Astrocyte of the cerebellum (primary cell): Measurements from ENCODE around the gene DNAJC21.

Experiments
- DNase-seq: peaks from one replicate; pipeline ENCODE4 v3.0.0-alpha.2; 2011; ENCODE audit warnings: low read depth
- H3K4me3 ChIP-seq: 2 replicates; pipeline ENCODE4 v1.5.1; 2011; ENCODE audit warnings: mild to moderate bottlenecking, low read depth, low read length, moderate library complexity
- in situ Hi-C: cut with HindIII; loops from 2 replicates; pipeline ENCODE4 v1.10.0; 2017; ENCODE audit warnings: low sequenced_read_pairs
- TF ChIP-seq, protein P1 (sequence below): IDR thresholded peaks from 2 replicates; pipeline ENCODE4 v1.5.1; 2012; ENCODE audit warnings: low read length, low read depth, moderate library complexity, mild to moderate bottlenecking; ENCODE audit errors: missing control alignments

The DNAJC21 gene

DNA sequence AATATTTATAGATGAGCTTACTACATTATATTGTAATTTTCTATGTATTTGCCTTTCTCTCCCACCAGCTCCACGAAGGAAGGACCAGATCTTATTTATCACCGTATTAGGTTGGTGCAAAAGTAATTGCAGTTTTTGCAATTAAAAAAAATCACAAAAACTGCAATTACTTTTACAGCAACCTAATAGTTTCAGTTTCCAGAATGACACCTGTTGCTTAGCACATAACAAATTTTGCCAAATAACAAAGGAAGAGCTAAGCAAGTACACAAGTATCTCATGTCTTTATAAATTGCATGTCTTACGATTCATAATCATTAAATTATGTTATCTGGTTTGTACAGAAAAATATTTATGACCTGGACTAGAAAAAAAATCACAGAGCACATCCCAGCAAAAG is 72.5 kb downstream of the DNAJC21 start:
- H3K4me3 ChIP-seq = no peak overlapping the region
- no peak for DNase-seq
- TF ChIP-seq, protein P1, sequence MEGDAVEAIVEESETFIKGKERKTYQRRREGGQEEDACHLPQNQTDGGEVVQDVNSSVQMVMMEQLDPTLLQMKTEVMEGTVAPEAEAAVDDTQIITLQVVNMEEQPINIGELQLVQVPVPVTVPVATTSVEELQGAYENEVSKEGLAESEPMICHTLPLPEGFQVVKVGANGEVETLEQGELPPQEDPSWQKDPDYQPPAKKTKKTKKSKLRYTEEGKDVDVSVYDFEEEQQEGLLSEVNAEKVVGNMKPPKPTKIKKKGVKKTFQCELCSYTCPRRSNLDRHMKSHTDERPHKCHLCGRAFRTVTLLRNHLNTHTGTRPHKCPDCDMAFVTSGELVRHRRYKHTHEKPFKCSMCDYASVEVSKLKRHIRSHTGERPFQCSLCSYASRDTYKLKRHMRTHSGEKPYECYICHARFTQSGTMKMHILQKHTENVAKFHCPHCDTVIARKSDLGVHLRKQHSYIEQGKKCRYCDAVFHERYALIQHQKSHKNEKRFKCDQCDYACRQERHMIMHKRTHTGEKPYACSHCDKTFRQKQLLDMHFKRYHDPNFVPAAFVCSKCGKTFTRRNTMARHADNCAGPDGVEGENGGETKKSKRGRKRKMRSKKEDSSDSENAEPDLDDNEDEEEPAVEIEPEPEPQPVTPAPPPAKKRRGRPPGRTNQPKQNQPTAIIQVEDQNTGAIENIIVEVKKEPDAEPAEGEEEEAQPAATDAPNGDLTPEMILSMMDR = no peak
- in situ Hi-C loops = no loop called here

DNA sequence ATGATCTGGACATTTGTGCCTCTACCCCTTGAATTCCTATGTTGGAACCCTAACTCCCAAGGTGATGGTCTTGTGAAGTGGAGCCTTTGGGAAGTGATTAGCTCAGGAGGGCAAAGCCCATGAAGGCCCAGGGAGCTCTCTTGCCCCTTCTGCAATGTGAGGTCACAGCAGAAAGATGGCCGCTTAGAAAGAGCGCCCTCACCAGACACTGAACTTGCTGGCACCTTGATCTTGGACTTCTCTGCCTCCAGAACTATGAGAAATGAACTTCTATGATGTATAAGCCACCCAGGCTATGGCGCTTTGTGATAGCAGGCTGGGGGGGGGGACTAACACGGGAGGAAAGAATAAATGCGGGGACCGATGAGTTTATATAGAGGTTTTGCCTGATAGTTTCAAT is 73.1 kb downstream of the DNAJC21 start:
- DNase-seq = no peak
- TF ChIP-seq, protein P1 = no peak
- H3K4me3 ChIP-seq = no peak overlapping the region
- in situ Hi-C loops = no loop called here

DNA sequence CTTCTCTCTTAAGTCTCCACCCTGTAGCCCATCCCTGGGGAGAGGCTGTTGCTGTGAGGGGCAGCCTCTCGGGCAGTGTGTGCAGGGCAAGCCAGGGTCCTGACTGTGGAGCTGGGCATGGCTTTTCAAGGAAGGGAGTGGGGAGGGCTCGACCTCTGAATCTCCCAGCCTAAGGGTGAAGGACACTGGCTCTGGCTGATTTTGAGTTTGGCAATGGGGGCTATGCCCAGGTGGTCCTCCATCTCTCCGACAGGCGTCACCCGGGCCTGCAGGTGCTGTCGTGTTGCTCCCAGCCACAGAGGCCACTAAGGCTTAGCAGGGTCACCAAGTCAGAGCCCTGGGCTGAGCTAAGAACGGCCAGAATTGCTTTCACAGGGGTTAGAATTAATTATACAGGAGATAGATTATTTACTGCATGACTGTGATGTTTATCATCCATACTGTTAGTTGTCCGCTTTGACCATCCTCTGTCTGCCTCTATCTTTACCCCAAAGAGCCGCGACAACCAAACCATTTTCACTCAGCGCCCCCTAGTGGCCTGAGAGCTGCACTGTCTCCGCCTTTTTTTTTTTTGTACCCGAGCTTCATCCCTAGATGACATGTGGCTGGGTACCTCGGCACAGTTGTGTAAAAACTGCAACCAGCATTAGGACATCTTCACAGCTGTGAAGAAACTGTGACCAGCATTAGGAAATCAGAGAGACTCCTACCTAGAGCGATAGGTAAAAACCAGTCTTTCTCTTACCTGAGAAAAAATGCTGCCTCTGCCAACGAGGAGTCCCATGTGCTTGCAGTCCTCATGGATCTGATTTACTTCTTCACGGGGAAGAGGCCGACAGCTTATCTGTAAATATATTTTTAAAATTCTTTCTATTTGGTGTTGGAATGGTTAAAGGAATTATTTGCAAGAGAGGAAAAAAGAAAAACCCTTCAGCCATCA is 73.9 kb downstream of the DNAJC21 start:
- TF ChIP-seq, protein P1 = peak; percentile 92
- in situ Hi-C loops = no loop called here
- no peak overlapping the region for H3K4me3 ChIP-seq
- DNase-seq = no peak

DNA sequence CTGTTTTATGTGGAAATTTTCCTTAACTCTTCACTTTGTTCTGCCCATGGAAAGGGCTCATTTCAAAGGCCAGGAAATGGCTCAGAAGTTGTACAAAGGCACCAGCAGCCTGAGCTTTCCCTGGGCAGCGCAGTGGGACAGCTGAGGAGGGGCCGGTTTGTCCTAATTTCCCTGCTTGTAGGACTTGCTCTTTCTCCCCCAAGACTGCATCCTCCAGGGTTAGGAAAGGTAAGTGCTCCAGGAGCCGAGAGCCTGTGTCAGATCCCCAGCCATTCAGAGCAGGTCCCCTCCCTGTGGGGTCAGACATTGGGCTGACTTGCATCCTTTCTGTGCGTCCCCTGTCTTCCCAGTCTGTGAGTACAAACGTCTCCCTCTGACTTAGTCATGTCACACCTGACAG is 74.8 kb downstream of the DNAJC21 start:
- in situ Hi-C loops = no loop called here
- no peak overlapping the region for H3K4me3 ChIP-seq
- DNase-seq = no peak
- TF ChIP-seq, protein P1 = no peak

DNA sequence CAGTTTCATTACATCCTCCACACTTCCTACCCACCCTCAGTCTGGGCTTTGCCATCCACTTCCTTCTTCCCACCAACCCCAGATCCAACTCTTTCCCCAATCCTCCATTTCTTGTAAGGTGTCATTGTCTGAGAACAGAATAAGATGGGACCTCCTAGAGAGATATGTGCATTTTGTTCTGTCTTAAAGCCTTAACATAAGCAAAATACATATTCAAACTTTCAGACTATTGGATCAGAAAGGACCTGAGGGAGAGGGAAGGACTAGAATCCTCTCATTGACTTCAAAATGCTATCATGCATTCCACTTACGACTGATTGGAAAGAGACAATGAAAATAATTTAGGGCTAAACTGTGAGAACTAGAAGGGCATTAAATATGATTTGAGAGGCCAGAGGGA is 75.4 kb downstream of the DNAJC21 start:
- TF ChIP-seq, protein P1 = no peak
- in situ Hi-C loops = no loop called here

More for the DNA sequence above, 75.4 kb downstream of the DNAJC21 start:
- H3K4me3 ChIP-seq = no peak overlapping the region
- DNase-seq = no peak
